CD4-positive, alpha-beta T cell (primary cell): Measurements from ENCODE around the gene NDUFA3. TPM values are rescaled to one million over a fixed set of nuclear protein-coding genes. Genes with fewer than 3 reads are reported as not detected.
"Not testable (repeated sequence)": the region's sequence is repeated elsewhere in the genome, so short reads cannot be mapped to it uniquely, and the experiment has no call there.

ENCODE experiments used
- ATAC-seq: fragments of 200-7000 bp; cut with Tn5 transposase; one replicate; pipeline ENCODE4 v1.10.0; 2022; ENCODE audit warnings: mild to moderate bottlenecking; ENCODE audit not compliant: poor library complexity
- CTCF ChIA-PET: fragments of 350-600 bp; sonication (Branson Sonifier 250); formaldehyde crosslinking; loops from one replicate; lab custom pipeline; 2021; ENCODE audit warnings: antibody characterized with exemption, inconsistent platforms; lab: Charles Lee
- POLR2A ChIA-PET: fragments of 350-600 bp; sonication (Branson Sonifier 250); formaldehyde crosslinking; loops from one replicate; lab custom pipeline; 2021; ENCODE audit warnings: antibody characterized with exemption, inconsistent platforms; lab: Charles Lee
- DNase-seq, 14 experiments: peaks; one replicate each; pipeline ENCODE4 v3.0.0-alpha.2; 2013 to 2020; ENCODE audit warnings: mixed read lengths in 2 of 14
- H3K27ac ChIP-seq, 2 donors: one replicate each; pipeline versions ENCODE4 v1.5.1 to v1.7.0; 2013; ENCODE audit warnings: low read length in 2 of 2, low read depth in 1 of 2, mild to moderate bottlenecking in 1 of 2
- H3K27me3 ChIP-seq, 2 experiments: 1 replicate in 1 of 2; 2 replicates in 1 of 2; pipeline versions ENCODE4 v1.6.1 to v1.7.0; 2013; ENCODE audit warnings: low read length in 2 of 2, control low read depth in 1 of 2, mild to moderate bottlenecking in 1 of 2, moderate library complexity in 1 of 2; ENCODE audit not compliant: insufficient read depth in 2 of 2, control insufficient read depth in 1 of 2
- H3K36me3 ChIP-seq: one replicate; pipeline ENCODE4 v1.6.1; 2013; ENCODE audit warnings: low read length, control low read depth; ENCODE audit not compliant: insufficient read depth
- H3K4me1 ChIP-seq: one replicate; pipeline ENCODE4 v1.6.1; 2013; ENCODE audit warnings: low read length, control low read depth; ENCODE audit not compliant: insufficient read depth
- H3K4me3 ChIP-seq: one replicate; pipeline ENCODE4 v1.5.1; 2013; ENCODE audit warnings: mild to moderate bottlenecking, low read length, moderate library complexity
- H3K9me3 ChIP-seq, 2 experiments: 1 replicate in 1 of 2; 2 replicates in 1 of 2; pipeline versions ENCODE4 v1.6.1 to v1.7.0; 2013; ENCODE audit warnings: low read length in 2 of 2, mild to moderate bottlenecking in 2 of 2, control low read depth in 1 of 2, moderate library complexity in 1 of 2; ENCODE audit not compliant: control insufficient read depth in 1 of 2, insufficient read depth in 1 of 2
- H3K27ac Mint-ChIP-seq: one replicate; pipeline ENCODE4 v1.8.0; 2020; ENCODE audit warnings: mixed read lengths
- H3K27me3 Mint-ChIP-seq: one replicate; pipeline ENCODE4 v1.8.0; 2021; ENCODE audit warnings: mixed read lengths
- H3K36me3 Mint-ChIP-seq: one replicate; pipeline ENCODE4 v1.8.0; 2021; ENCODE audit warnings: low read depth, mixed read lengths
- H3K4me1 Mint-ChIP-seq: one replicate; pipeline ENCODE4 v1.8.0; 2021; ENCODE audit warnings: low read depth, mixed read lengths
- H3K4me3 Mint-ChIP-seq: one replicate; pipeline ENCODE4 v1.8.0; 2020; ENCODE audit warnings: mild to moderate bottlenecking, mixed read lengths
- H3K9me3 Mint-ChIP-seq: one replicate; pipeline ENCODE4 v1.8.0; 2020; ENCODE audit warnings: mixed read lengths
- intact Hi-C, 2 experiments: fragments of 100-400 bp; cut with DNase I in 1 of 2; cut with micrococcal nuclease in 1 of 2; formaldehyde crosslinking; loops; one replicate each; pipeline versions ENCODE4 v1.15.1 to v1.9.0; 2023 to 2025; cut with DNase I, micrococcal nuclease
- total RNA-seq, 174 experiments: library from RNA in 2 of 174; stranded (reverse) in 2 of 174; gene quantifications; one replicate each; pipeline ENCODE4 v1.2.3 and lab custom pipeline; 2021 to 2026
- TF ChIP-seq, protein P1 (sequence below): fragments of 200-600 bp; IDR thresholded peaks from one replicate; pipeline ENCODE4 v1.8.0; 2022; ENCODE audit warnings: antibody characterized with exemption, mild to moderate bottlenecking

The NDUFA3 gene
- total RNA-seq, 2 experiments from 2014 or later, result 63.0 to 63.5 TPM

DNA sequence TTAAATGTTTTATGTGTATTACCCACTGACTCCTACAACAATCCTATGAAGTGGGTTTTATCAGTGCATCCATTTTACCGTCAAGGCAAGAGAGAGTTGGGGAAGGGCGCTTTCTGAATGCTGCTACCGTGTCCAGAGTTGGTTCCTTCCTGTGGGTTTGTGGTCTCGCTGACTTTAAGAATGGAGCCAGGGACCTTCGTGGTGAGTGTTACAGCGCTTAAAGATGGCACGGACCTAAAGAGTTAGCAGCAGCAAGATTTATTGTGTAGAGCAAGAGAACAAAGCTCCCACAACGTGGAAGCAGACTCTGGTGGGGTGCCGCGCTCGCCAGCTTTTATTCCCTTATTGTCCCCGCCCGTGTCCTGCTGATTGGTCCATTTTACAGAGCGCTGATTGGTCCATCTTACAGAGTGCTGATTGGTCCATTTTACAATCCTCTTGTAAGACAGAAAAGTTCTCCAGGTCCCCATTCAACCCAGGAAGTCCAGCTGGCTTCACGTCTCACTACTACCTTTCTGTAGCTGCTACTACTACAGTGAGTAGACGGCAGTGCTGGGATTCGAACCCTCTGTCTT lies 8.1 kb upstream of the NDUFA3 start:
- intact Hi-C loops, result no loop called here
- Histone ChIP-seq H3K27ac (no peak overlapping the region), H3K4me1 (peaks cover 22% of the 10 kb centered on the region), H3K36me3 (no peaks in the 10 kb centered on the region), H3K9me3 (peaks cover 0 to 4% of the 10 kb centered on the region in 2 experiments), H3K27me3 (peaks cover 11 to 16% of the 10 kb centered on the region in 2 experiments), H3K4me3 (no peak overlapping the region)
- no peaks in the 10 kb centered on the region for H3K36me3 Mint-ChIP-seq
- H3K4me3 Mint-ChIP-seq, result no peak overlapping the region
- no peak overlapping the region for H3K27ac Mint-ChIP-seq
- POLR2A ChIA-PET, result interaction anchor here (0.6 to 3.0 kb wide), 2 partner anchors 15 to 20 kb away, joined by 3 to 24 read pairs; partner anchors contain the start of genes PRPF31 and TFPT
- TF ChIP-seq, protein P1, sequence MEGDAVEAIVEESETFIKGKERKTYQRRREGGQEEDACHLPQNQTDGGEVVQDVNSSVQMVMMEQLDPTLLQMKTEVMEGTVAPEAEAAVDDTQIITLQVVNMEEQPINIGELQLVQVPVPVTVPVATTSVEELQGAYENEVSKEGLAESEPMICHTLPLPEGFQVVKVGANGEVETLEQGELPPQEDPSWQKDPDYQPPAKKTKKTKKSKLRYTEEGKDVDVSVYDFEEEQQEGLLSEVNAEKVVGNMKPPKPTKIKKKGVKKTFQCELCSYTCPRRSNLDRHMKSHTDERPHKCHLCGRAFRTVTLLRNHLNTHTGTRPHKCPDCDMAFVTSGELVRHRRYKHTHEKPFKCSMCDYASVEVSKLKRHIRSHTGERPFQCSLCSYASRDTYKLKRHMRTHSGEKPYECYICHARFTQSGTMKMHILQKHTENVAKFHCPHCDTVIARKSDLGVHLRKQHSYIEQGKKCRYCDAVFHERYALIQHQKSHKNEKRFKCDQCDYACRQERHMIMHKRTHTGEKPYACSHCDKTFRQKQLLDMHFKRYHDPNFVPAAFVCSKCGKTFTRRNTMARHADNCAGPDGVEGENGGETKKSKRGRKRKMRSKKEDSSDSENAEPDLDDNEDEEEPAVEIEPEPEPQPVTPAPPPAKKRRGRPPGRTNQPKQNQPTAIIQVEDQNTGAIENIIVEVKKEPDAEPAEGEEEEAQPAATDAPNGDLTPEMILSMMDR, result no peak
- CTCF ChIA-PET, result no interaction called here
- H3K27me3 Mint-ChIP-seq, result peaks cover 39% of the 10 kb centered on the region
- no peak for DNase-seq
- peaks cover 12% of the 10 kb centered on the region for H3K4me1 Mint-ChIP-seq
- no peaks in the 10 kb centered on the region for H3K9me3 Mint-ChIP-seq
- ATAC-seq, result no peak

DNA sequence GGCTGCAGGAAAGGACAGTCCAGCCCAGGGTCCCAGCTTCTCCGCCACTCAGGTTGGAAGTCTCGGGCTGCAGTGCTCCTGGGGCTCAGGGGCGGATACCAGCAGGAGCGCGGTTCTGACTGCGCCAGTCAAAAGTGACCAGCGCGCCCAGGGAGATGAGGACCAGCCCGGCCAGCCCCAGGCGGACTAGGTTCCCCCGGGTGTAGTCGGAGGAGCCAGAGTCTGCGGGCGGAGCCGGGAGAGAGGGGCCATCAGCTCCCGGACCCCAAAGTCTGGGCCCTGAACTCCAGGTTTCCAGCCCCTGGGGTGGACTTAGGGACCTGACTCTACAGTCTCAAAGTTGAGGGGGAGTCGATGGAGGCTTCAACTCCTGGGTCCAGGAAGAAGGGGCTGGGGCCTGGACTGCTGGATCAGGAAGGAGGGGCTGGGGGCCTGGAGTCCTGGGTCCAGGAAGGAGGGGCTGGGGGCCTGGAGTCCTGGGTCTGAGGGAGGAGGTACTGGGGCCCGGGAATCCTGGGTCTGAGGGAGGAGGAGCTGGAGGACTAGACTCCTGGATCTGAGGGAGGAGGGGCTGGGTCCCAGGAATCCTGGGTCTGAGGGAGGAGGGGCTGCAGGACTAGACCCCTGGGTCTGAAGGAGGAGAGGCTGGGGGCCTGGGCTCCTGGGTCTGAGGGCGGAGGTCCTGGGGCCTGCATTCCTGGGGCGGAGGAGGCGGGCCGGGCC lies 7.4 kb upstream of the NDUFA3 start:
- peaks cover 12% of the 10 kb centered on the region for H3K4me1 Mint-ChIP-seq
- no peaks in the 10 kb centered on the region for H3K36me3 ChIP-seq
- peaks cover 0 to 4% of the 10 kb centered on the region in 2 experiments for H3K9me3 ChIP-seq
- H3K27ac ChIP-seq, result no peak overlapping the region
- H3K27ac Mint-ChIP-seq, result no peak overlapping the region
- no peaks in the 10 kb centered on the region for H3K9me3 Mint-ChIP-seq
- TF ChIP-seq, protein P1, result no peak
- peaks cover 39% of the 10 kb centered on the region for H3K27me3 Mint-ChIP-seq
- H3K4me3 Mint-ChIP-seq, result no peak overlapping the region
- ATAC-seq (no peak), DNase-seq (peak in 1 of 14 experiments; percentile 22)
- peaks cover 11 to 16% of the 10 kb centered on the region in 2 experiments for H3K27me3 ChIP-seq
- ChIA-PET CTCF (interaction anchor here (1.1 kb wide), 1 partner anchor 20 kb away, joined by 3 read pairs; the partner anchor contains the start of genes PRPF31 and TFPT), POLR2A (interaction anchor here (0.6 to 3.0 kb wide), 8 partner anchors 16 to 256 kb away, joined by 3 to 24 read pairs (median 4); partner anchors contain the start of genes CNOT3, MBOAT7, MYADM and PRPF31)
- peaks cover 22% of the 10 kb centered on the region for H3K4me1 ChIP-seq
- H3K4me3 ChIP-seq, result peak overlapping the region; percentile 39
- intact Hi-C loops, result no loop called here
- no peaks in the 10 kb centered on the region for H3K36me3 Mint-ChIP-seq

DNA sequence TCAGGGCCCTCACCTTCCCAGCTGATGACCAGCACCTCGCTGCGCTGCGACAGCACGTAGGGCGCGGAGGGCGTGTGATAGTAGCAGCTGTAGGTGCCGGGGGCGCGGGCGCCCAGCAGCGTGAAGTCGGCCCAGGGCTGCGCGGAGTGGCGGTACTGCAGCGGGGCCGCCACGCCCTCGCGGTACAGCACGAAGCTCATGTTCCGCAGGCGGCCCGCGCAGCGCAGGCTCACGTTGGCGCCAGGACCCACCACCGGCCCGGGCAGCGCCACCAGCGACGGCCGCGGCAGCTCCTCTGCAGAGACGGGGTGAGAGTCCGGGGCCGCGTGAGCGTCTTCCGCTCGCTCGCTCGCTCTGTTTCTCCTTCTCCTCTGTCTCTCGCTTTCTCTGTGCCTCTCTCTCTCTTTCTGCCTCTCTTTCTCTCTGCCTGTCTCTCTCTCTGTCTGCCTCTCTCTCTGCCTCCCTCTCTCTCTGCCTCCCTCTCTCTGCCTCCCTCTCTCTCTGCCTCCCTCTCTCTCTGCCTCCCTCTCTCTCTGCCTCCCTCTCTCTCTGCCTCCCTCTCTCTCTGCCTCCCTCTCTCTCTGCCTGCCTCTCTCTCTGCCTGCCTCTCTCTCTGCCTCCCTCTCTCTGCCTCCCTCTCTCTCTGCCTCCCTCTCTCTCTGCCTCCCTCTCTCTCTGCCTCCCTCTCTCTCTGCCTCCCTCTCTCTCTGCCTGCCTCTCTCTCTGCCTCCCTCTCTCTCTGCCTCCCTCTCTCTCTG lies 6.6 kb upstream of the NDUFA3 start:
- H3K9me3 ChIP-seq, H3K9me3 Mint-ChIP-seq, H3K36me3 Mint-ChIP-seq, intact Hi-C loops, H3K36me3 ChIP-seq: not testable (repeated sequence)
- ChIA-PET CTCF (interaction anchor here (1.1 kb wide), 1 partner anchor 19 kb away, joined by 3 read pairs; the partner anchor contains the start of genes PRPF31 and TFPT), POLR2A (interaction anchor here (0.6 to 3.0 kb wide), 8 partner anchors 19 to 600 kb away, joined by 3 to 24 read pairs (median 4); partner anchors contain the start of genes CNOT3, MBOAT7, MYADM and PRPF31)
- H3K27ac Mint-ChIP-seq, result peak overlapping the region; percentile 55
- ATAC-seq (peak; percentile 85), DNase-seq (peak in 12 of 14 experiments; percentile 29 to 78 (median 50))
- peaks cover 11 to 16% of the 10 kb centered on the region in 2 experiments for H3K27me3 ChIP-seq
- TF ChIP-seq, protein P1, result peak; percentile 11
- H3K4me3 Mint-ChIP-seq, result peak overlapping the region; percentile 75
- peaks cover 35% of the 10 kb centered on the region for H3K27me3 Mint-ChIP-seq
- peak overlapping the region in 1 of 2 donors; percentile 5 for H3K27ac ChIP-seq
- H3K4me1 Mint-ChIP-seq, result peaks cover 14% of the 10 kb centered on the region
- peak overlapping the region; percentile 39 for H3K4me3 ChIP-seq
- peaks cover 22% of the 10 kb centered on the region for H3K4me1 ChIP-seq
